Hindlimb muscle (tissue), 1 donor: ENCODE results near the gene DSTYK. TPM values are rescaled to one million over a fixed set of nuclear protein-coding genes. Genes with fewer than 3 reads are reported as not detected.
"Not testable (repeated sequence)": the region's sequence is repeated elsewhere in the genome, so short reads cannot be mapped to it uniquely, and the experiment has no call there.

ENCODE experiments used
- DNase-seq: peaks from one replicate; pipeline ENCODE4 v3.0.0-alpha.2; 2013
- polyA plus RNA-seq: library from polyadenylated mRNA; unstranded; fragments of 120-200 nt; gene quantifications from one replicate; pipeline ENCODE4 v1.2.1, GENCODE V29; 2013; ENCODE audit not compliant: insufficient read length

The DSTYK gene
- polyA plus RNA-seq, 1 donor = 7.4 TPM

DNA sequence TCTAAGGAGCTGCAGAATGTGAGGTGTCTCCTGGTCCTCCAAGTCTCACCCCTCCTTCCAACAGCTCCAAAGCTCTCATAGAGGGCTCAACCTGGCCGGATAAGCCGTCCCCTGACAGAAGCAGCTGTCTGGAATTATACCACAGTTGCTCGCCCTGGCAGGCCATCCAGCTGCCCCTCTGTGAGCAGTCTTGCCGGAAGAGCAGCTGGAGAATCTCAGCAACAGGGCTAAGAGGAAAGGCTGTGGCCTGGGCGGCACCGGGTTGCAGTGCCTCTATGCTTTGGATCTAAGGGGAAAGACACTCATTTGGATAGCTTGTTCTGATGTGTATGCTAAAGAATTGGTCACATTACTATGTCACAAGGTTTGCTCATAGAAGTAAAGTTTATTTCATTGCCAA lies 28.6 kb upstream of the DSTYK start:
- no peak for DNase-seq

- DNase-seq = no peak
Measured at GRCh38 chr1:205239078-205239477, 27.6 kb upstream of the DSTYK start.

DNA sequence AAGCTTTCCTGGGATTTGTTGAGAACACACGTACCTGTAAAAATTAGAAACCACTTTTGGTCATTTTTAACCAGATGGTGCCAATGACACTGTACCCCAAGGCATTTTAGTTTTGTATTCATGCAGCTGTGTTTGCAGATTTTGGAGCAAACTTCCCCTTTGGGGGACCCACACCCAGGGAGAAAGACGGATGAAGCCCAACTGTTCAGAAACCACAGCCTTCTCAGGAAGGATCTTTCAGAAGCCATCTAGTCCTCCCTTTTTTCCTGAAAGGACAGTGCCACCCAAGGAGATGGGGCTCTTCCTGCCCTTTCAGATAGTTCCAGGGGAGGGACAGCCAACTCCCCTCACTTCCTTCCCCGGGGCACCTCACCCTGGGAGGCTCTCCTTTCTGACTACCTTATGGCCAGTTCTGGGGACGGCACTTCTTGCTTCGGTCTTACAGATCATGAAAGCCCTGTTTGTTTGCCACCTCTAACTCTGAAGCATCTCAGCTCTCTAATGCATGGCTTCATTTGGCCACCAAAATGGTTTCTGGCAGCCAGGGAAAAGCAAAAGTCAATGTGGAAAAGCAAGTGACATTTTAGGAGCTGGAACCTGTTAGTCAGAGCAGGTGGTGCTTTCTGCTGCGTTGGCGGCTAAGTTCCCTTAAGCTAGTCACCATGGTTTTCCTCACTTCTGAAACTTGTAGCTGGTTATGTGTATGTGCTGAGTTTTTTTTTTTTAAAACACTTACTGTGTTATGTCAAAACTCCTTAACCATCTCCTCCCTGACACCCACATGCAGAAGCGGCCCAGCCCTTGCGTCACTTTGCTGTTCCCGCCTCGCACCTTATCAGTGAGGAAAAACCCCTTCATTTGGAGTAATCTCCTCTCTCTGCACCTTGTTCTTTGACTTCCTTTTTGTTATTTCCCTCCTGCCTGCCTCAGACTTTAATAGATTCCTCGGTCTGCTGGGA lies 26.3 kb upstream of the DSTYK start:
- DNase-seq = no peak

GRCh38 chr1:205236951-205237475 lies 25.5 kb upstream of the DSTYK start:
- no peak for DNase-seq

DNA sequence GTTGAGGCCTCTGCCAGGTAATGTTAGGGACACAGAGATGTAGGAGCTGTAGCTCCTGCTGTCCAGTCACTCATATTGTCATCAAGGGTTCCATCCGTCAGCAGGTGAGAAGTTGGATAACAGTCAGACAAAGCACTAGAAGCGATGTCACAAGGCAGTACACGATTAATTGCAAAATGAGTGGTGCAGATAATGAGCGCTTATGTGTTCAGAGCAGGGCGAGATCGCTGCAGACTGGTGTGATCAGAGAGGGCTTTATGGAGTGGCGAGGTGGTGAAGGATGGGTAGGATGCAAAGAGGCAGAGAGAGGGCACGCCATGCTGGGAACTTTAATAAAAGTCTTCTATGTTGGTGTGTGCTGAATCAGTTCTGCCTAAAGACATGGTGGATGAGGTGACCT lies 25.0 kb upstream of the DSTYK start:
- no peak for DNase-seq

- no peak for DNase-seq
Measured at GRCh38 chr1:205235951-205236350, 24.4 kb upstream of the DSTYK start.

- DNase-seq = not testable (repeated sequence)
Measured at GRCh38 chr1:205233986-205234385, 22.5 kb upstream of the DSTYK start.

DNA sequence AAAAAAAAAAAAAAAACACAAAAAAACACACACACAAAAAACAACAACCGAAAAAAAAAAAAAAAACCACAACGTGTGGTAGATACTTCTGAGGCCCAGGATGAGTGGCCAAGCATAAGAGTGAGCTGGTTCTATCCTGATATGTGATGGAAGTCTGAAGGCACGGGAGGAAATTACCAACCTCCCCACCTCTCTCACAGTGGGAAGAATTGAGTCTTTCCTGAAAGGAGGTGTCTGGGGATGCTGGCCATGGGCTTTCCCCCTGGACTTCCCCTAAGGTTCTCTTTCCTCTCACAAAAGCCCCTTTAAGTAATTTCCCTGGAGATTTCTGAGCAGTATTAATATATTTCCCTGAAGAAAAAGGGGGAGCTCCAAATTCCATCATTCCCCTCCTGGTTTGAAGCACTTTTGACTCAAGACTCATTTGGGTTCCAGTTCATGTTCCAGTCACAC lies 21.5 kb upstream of the DSTYK start:
- DNase-seq = no peak

DNA sequence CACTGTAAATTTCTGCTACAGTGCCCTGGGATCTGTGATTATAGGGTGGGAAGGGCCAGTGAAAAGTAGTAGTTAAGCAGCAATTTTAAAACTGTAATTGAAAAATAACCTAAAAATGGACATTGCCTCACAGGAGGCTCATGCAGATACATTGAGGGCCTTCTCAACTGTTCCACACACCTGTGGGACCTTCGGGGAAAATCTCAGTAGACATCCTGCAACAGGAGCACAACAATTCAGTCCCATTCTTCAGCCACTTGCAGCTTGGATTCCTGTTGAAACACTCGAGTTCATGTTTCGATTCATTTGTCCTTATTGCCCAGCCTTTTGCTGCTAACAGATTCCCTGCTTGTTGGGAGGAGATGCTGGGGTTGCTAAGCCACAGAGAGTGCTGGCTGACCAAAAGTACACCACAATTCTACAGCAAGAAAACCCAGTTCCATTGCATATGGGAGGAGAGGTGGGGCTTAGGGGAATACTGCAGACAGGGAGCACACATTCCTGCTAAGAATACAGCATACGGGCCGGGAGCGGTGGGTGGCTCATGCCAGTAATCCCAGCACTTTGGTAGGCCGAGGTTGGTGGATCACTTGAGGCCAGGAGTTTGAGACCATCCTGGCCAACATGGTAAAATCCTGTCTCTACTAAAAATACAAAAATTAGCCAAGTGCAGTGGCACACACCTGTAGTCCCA lies 20.8 kb upstream of the DSTYK start:
- no peak for DNase-seq

GRCh38 chr1:205230982-205231381 lies 19.5 kb upstream of the DSTYK start:
- no peak for DNase-seq

DNA sequence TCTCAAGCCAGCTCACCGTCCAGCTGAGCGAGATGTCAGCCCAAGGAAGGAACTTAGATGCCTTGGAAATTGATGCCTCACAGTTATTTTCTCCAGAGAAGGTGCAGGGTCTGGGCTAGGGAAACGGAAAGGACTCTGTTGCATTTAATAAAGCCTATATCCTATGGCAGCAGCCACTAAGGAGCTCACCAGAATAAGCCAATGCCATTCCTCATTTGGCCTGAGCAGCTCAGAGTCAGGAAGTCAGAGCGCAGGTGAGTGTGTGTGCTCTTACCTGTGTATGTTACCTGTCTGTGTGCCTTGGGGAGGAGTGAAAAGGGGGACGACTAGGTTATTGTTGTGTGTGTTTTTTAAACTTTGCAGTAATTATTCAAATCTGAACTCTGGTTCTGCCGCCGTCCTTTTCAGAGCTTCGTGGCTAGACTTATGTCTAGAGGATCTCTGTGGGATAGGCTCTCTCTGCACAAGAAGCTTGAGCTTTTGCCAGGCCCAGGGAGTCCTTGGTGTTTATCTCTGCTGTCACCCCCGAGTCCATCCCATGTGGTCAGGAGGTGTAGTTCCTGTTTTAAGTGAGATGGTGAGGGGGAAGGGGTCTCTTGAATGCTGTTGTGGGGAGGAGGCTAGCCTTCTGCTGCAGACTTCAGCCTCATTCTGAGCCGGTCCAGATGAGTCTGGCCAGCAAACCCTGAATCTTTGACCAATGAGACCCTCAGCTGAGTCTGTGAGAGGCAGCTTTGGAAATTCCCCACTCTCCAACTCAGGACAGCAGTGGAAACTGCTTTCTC lies 18.6 kb upstream of the DSTYK start:
- no peak for DNase-seq

- DNase-seq = no peak
Measured at GRCh38 chr1:205229399-205229871, 17.9 kb upstream of the DSTYK start.

DNA sequence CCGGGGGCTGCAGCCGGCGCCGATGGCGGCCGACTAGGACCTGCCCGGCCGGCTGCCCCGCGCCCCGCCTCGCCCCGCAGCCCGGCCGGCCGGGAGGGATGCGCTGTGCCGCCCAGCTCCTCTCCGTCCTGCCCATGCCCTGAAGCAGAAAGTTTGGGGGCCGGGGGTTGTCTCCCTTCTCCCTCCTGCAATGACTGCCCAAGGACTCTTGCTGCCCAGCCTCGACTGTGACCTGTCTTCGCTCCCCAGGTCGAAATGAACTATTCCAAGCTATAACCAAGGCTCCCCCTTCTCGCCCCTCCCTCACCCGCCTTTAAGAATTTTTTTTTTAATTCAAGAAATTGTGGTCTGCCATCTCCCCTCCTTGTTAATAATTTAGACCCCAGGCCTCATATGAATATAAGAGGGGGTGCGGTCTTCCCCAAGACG lies 16.6 kb upstream of the DSTYK start:
- no peak for DNase-seq

DNA sequence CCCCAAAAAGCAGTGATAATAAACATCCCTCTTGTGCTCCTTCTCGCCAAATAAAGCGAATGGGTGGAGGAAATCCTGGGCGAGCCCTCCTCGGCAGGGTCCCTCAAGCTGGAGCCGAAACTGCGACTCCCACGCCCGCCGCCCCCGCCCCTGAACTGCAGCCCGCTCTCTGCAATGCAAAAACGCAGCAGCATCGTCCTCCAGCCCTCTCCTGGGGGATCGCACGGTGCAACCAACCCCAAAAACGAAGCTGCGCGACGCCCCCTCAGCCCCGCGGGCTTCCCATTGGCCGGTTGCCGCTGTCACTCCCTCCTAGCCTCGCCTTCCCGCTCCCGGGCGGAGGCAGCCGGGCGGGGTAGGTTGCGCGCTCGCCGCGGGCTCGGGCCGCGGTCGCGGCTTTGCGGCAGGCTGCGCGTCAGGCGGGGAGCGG lies 16.1 kb upstream of the DSTYK start, which contains the start of gene TMCC2:
Gene TMCC2 (plus strand): TSS at position 363 of the 430 bp plus-strand sequence. CDS start 619 bp downstream, outside the sequence.
- DNase-seq = peak; percentile 95

- DNase-seq = no peak
Measured at GRCh38 chr1:205226868-205227583, 15.5 kb upstream of the DSTYK start.

DNA sequence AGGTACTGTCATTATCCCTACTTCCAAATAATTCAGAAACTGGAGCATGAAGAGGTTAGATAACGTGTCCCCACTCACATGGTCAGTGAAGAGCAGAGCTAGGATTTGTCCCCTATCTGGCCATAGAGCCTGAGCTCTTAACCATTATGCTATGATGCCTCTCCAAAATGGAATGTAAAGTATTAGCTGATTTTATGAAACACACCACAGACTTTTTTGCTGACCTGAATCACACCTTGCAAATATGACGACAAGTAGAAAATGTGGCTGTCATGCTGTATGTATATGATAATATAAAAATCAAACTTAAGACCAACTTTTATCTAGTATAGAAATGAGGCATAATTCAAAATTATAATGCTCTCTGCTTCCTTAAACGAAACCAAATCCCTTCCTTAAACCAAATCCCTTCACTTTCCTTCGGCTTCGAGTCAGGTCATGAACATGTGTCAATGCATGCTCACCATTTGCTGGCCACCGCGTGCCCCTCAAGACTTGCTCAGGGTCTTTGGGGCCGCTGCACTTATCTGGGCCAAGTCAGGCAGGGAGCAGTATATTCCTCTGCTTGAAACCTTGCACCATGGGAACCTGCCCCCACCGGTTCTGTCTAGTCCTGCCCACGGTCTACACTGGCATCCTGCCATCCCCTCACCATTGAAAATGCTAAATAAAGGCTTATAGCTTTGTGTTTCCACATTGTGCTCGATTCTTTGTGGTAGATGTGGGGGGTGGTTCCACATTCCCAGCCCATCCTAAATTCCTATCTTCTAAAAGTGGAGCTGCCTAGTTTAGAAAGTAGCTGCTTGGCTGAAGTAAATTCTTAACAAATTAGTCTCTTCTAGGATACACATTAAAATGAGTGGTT lies 14.6 kb upstream of the DSTYK start:
- DNase-seq = no peak

- DNase-seq = no peak
Measured at GRCh38 chr1:205224736-205225135, 13.2 kb upstream of the DSTYK start.

DNA sequence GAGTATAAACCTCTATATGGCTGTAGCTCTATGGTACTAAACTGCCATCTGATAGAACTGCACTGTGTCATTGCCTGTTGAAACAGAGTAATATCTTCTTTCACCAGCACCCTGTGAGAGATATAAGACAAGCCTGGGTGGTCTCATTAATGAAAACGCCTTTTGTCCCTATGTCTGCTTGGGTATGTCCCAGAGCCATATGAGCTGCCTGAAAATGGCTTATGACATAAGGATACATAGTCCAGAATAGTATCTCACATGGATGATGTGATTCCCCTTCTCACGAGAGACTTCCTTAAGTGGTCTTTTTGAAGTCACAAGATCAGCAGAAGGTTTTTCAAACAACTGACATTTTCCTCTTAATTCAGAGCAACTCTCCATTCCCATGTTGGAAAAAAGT lies 8.9 kb upstream of the DSTYK start:
- DNase-seq = no peak

GRCh38 chr1:205217418-205217817 lies 5.9 kb upstream of the DSTYK start:
- no peak for DNase-seq

GRCh38 chr1:205216588-205216987 lies 5.1 kb upstream of the DSTYK start:
- no peak for DNase-seq

DNA sequence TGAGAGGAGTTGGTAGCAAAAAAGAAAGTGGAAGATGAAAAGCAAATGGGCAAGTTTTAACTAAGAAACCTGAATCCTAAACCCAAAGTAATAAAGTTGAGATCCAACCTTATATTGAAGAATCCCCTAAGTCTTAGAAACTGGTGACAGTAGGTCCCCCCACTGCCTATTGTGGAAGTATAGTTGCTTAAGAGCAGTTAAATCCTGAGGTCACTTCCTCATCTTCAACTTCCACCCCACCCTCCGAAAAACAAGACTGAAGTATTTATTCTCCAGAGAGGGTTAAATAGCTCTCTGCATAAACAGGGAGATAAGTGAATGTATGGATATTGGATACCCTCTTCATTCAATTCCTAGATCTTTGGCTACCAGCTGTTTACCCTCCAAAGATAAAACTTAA lies 3.3 kb upstream of the DSTYK start:
- DNase-seq = no peak
